K562 (cell line): ENCODE data around the gene NPM3. TPM values are rescaled to one million over a fixed set of nuclear protein-coding genes. Genes with fewer than 3 reads are reported as not detected.

Experiments
- ATF7 ChIP-seq: fragments of 450-650 bp; IDR thresholded peaks from 2 replicates; pipeline ENCODE4 v1.7.1; 2014; ENCODE audit warnings: mild to moderate bottlenecking, moderate library complexity
- CBX8 ChIP-seq: fragments of 200-600 bp; sonication (generic); IDR thresholded peaks from 2 replicates; pipeline ENCODE4 v1.6.1; 2012; ENCODE audit warnings: borderline replicate concordance, mixed run types, low read depth, mild to moderate bottlenecking, moderate library complexity, mixed read lengths, low read length, control low read depth, inconsistent platforms; ENCODE audit not compliant: poor library complexity, severe bottlenecking; ENCODE audit errors: extremely low read depth
- CTBP1 ChIP-seq: fragments of 450-650 bp; IDR thresholded peaks from 2 replicates; pipeline ENCODE4 v1.6.1; 2016; ENCODE audit warnings: borderline replicate concordance
- DIDO1 ChIP-seq: fragments of 450-650 bp; IDR thresholded peaks from 2 replicates; pipeline ENCODE4 v1.6.1; 2016; ENCODE audit warnings: low read depth, missing biosample characterization, missing genetic modification characterization
- EP300 ChIP-seq: IDR thresholded peaks from 2 replicates; pipeline ENCODE4 v1.6.1; 2012; ENCODE audit warnings: low read length, improper control_type of control experiment
- FOXK1 ChIP-seq: sonication (generic); formaldehyde crosslinking; IDR thresholded peaks from 2 replicates; pipeline ENCODE4 v1.8.0; 2022; ENCODE audit warnings: missing genetic modification reagents, mild to moderate bottlenecking, borderline replicate concordance
- FOXM1 ChIP-seq, 2 experiments: fragments of 450-650 bp in 1 of 2; sonication (generic) in 1 of 2; formaldehyde crosslinking in 1 of 2; IDR thresholded peaks; 2 replicates each; pipeline versions ENCODE4 v1.6.1 to v1.9.0; 2017 to 2022; ENCODE audit warnings: low read depth in 2 of 2, mild to moderate bottlenecking in 2 of 2, missing genetic modification reagents in 1 of 2, moderate library complexity in 1 of 2
- HMGN3 ChIP-seq: IDR thresholded peaks from 2 replicates; pipeline ENCODE4 v1.6.1; 2011; ENCODE audit warnings: borderline replicate concordance, low read depth, mild to moderate bottlenecking, mixed read lengths, low read length; ENCODE audit not compliant: insufficient read length; ENCODE audit errors: extremely low read depth
- HNRNPL ChIP-seq: fragments of 200-400 bp; formaldehyde crosslinking; IDR thresholded peaks from 2 replicates; pipeline ENCODE4 v1.6.1; 2017; ENCODE audit warnings: low read depth, mild to moderate bottlenecking, low read length
- NRF1 ChIP-seq, 2 experiments: fragments of 450-650 bp; IDR thresholded peaks in 1 of 2; conservative IDR thresholded peaks in 1 of 2; 2 replicates each; pipeline ENCODE4 v1.6.1; 2014; ENCODE audit warnings: mild to moderate bottlenecking in 2 of 2
- NUFIP1 ChIP-seq: fragments of 450-650 bp; IDR thresholded peaks from 2 replicates; pipeline ENCODE4 v1.6.1; 2018; ENCODE audit not compliant: partially characterized antibody
- PML ChIP-seq: IDR thresholded peaks from 2 replicates; pipeline ENCODE4 v1.6.1; 2012; ENCODE audit warnings: low read length, inconsistent platforms
- POLR2AphosphoS2 ChIP-seq: IDR thresholded peaks from 2 replicates; pipeline ENCODE4 v1.6.1; 2012; ENCODE audit warnings: low read length, improper control_type of control experiment
- POLR2B ChIP-seq: fragments of 450-650 bp; IDR thresholded peaks from 2 replicates; pipeline ENCODE4 v1.6.1; 2018; ENCODE audit warnings: low read depth; ENCODE audit not compliant: partially characterized antibody
- PRDM10 ChIP-seq: fragments of 450-650 bp; IDR thresholded peaks from 2 replicates; pipeline ENCODE4 v1.6.1; 2018; ENCODE audit not compliant: partially characterized antibody
- PYGO2 ChIP-seq: fragments of 450-650 bp; IDR thresholded peaks from 2 replicates; pipeline ENCODE4 v1.6.1; 2016; ENCODE audit warnings: mild to moderate bottlenecking, missing genetic modification characterization, moderate library complexity, missing compliant biosample characterization
- RNF2 ChIP-seq: sonication (generic); IDR thresholded peaks from 2 replicates; pipeline ENCODE4 v1.6.1; 2016
- SIN3A ChIP-seq, 2 experiments: fragments of 150-350 bp in 1 of 2; IDR thresholded peaks; 2 replicates each; pipeline ENCODE4 v1.6.1; 2011 to 2016; ENCODE audit warnings: borderline replicate concordance in 2 of 2, low read depth in 2 of 2, low read length in 2 of 2, mild to moderate bottlenecking in 2 of 2, moderate library complexity in 2 of 2; ENCODE audit not compliant: control insufficient read depth in 1 of 2
- ZBTB34 ChIP-seq: fragments of 250-450 bp; sonication (Bioruptor Pico); IDR thresholded peaks from 2 replicates; pipeline ENCODE4 v1.8.0; 2021; ENCODE audit warnings: mild to moderate bottlenecking, moderate library complexity
- ZNF197 ChIP-seq: fragments of 200-800 bp; sonication (Bioruptor generic); IDR thresholded peaks from 2 replicates; pipeline ENCODE4 v1.6.1; 2016; ENCODE audit warnings: low read depth, missing genetic modification characterization, missing compliant biosample characterization
- ZNF57 ChIP-seq: fragments of 450-650 bp; formaldehyde crosslinking; IDR thresholded peaks from 2 replicates; pipeline ENCODE4 v1.4.0; 2020; ENCODE audit warnings: mild to moderate bottlenecking, moderate library complexity
- polyA plus RNA-seq, 8 experiments: library from polyadenylated mRNA; depleted of rRNA in 4 of 8; stranded (reverse) in 5 of 8; unstranded in 3 of 8; fragments of >200 nt; fragmentation: Nextera tagmentation in 2 of 8; fragmentation: Illumina TruSeq in 1 of 8; extraction: Ambion mirVana in 2 of 8; extraction: Trizol in 1 of 8; gene quantifications; 2 replicates each; pipeline versions ENCODE4 v1.2.1 to v1.2.3, GENCODE V29; 2011 to 2014; ENCODE audit warnings: inconsistent platforms in 1 of 8, missing spikeins in 1 of 8
- total RNA-seq, 7 experiments: library from RNA; depleted of rRNA in 6 of 7; stranded (reverse); fragments of >200 nt in 6 of 7; fragmentation: Illumina TruSeq in 2 of 7; extraction: Trizol in 2 of 7; gene quantifications; 2 replicates each; pipeline versions ENCODE4 v1.2.1 to v1.2.3, GENCODE V29; 2011 to 2021; ENCODE audit warnings: low replicate concordance in 1 of 7

Gene NPM3
- total and polyA plus RNA-seq, 9 of the 15 experiments (the other 6 are each of a cell fraction or from before 2014, with no cell fraction given), result 15.2 to 239 (median 114) TPM

DNA sequence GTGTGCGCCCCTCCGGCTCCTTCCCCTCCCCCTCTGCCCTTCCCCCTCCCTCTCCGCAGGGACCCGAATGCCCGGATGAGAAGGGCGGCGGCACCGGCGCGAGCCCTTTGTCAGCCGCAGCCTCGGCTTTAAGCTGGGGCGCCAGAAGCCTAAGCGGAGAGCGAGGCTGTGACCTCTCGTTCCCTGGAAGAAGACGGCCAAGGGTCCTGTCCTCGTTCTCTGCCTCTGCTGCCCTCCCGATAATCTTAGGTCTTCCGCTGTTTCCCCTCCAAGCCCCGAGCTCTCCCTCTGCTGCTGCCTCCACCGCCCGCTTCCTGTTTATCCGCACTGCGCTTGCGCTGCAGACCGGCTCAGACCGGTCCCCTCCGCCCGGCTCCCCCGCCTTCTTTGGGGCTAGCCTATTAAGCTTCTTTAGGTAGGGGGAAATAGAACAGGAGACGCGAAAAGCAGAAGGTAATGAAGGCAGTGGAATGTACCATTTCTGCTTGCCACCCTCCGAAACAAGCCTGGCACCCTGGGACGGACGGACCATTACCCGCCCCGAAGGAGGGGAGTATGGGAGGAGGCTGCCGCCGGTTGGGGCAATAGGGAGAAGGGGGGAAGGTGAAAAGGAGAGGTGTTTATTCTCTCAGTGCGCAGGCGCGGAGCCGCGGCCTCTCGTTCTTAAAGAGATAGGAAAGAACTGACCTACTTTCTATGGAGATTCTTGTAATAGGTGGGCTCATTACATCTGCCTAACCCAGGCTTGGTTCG lies 35.0 kb upstream of the NPM3 start, which contains the start of gene OGA (continued):
- TF ChIP-seq ZNF197 (CRISPR knock-in tag) (no peak), CTBP1 (peak; percentile 68), POLR2AphosphoS2 (peak; percentile 89; the same call in 1 of the 2 replicates), PYGO2 (tag) (no peak), EP300 (peak; percentile 33; the same call in 1 of the 2 replicates), FOXK1 (CRISPR knock-in tag) (peak; percentile 38; the same call in 1 of the 2 replicates), NUFIP1 (peak; percentile 80), CBX8 (no peak), RNF2 (peak; percentile 91), PML (peak; percentile 53; the same call in 1 of the 2 replicates), DIDO1 (no peak), HMGN3 (peak; percentile 6), NRF1 (conservative IDR thresholded peaks at IDR 0.05 in 1 of 2, IDR thresholded peaks at IDR 0.05 in 1 of 2) (peak; percentile 97), ATF7 (peak; percentile 100), FOXM1 (IDR thresholded peaks at IDR 0.05; ENCODE audit: low read depth) (peak; percentile 91), FOXM1 (CRISPR knock-in tag; IDR thresholded peaks at IDR 0.05; ENCODE audit: low read depth) (no peak), ZBTB34 (CRISPR knock-in tag) (no peak), ZNF57 (CRISPR knock-in tag) (no peak), POLR2B (peak; percentile 94), HNRNPL (0 out of 2 replicates have a peak, but pooled peaks have one; percentile 31), SIN3A (IDR thresholded peaks at IDR 0.05; ENCODE audit: borderline replicate concordance in 2 of 2, control insufficient read depth in 1 of 2, low read depth in 2 of 2, low read length in 2 of 2) (peak in 1 of 2 experiments; percentile 56; a peak in 1 of 4 replicates), PRDM10 (peak; percentile 100)
